Thyroid gland (tissue), 4 donors: ENCODE data around the gene ZBTB4. TPM values are rescaled to one million over a fixed set of nuclear protein-coding genes. Genes with fewer than 3 reads are reported as not detected.
A peak's percentile ranks its signal among the peaks of the same experiment; 100 is the strongest.

ENCODE experiments used
- DNase-seq, 2 donors: peaks; one replicate each; pipeline ENCODE4 v3.0.0-alpha.2; 2019
- H3K27ac ChIP-seq, 3 donors: fragments of 200-600 bp; sonication (generic); 1 replicate in 2 of 3; 2 replicates in 1 of 3; pipeline ENCODE4 v1.5.1; 2016 to 2019; ENCODE audit warnings: mild to moderate bottlenecking in 1 of 3, moderate library complexity in 1 of 3
- H3K27me3 ChIP-seq: fragments of 200-600 bp; sonication (generic); one replicate; pipeline ENCODE4 v1.5.1; 2019
- H3K36me3 ChIP-seq, 2 donors: fragments of 200-600 bp; sonication (generic); one replicate each; pipeline ENCODE4 v1.5.1; 2016 to 2019
- H3K4me1 ChIP-seq, 2 donors: fragments of 200-600 bp; sonication (generic); one replicate each; pipeline ENCODE4 v1.5.1; 2017 to 2019
- H3K4me3 ChIP-seq, 3 donors: fragments of 200-600 bp; sonication (generic); replicated peaks in 1 of 3; 1 replicate in 2 of 3; 2 replicates in 1 of 3; pipeline ENCODE4 v1.5.1; 2016; ENCODE audit warnings: mild to moderate bottlenecking in 1 of 3
- H3K9me3 ChIP-seq: fragments of 200-600 bp; sonication (generic); one replicate; pipeline ENCODE4 v1.5.1; 2017
- CTCF ChIP-seq, 6 experiments: fragments of 200-600 bp in 3 of 6; fragments of 450-650 bp in 3 of 6; sonication (generic) in 3 of 6; IDR thresholded peaks; one replicate each; pipeline ENCODE4 v1.5.1; 2016 to 2019; ENCODE audit warnings: antibody characterized with exemption in 6 of 6, mild to moderate bottlenecking in 2 of 6, inconsistent platforms in 1 of 6, moderate library complexity in 1 of 6
- POLR2A ChIP-seq, 2 donors: fragments of 450-650 bp; IDR thresholded peaks; one replicate each; pipeline ENCODE4 v1.6.1; 2017; ENCODE audit warnings: antibody characterized with exemption in 2 of 2, mild to moderate bottlenecking in 2 of 2, moderate library complexity in 1 of 2
- WGBS, 2 donors: methylation state at CpG; one replicate each; pipeline ENCODE4 v1.1.5; 2017; 5-methylcytosine and 5-hydroxymethylcytosine counted together
- intact Hi-C: fragments of 100-400 bp; cut with DNase I; formaldehyde crosslinking; loops from one replicate; pipeline ENCODE4 v1.15.1; 2023
- total RNA-seq, 4 donors: library from RNA; depleted of rRNA; stranded (reverse); fragments of >200 nt; gene quantifications; one replicate each; pipeline ENCODE4 v1.2.3, GENCODE V29; 2016

Gene ZBTB4
- total RNA-seq, 4 donors from 2014 or later: 58.5 to 85.2 (median 79.9) TPM

- 5% methylated on average over 20 to 43 of the region's 51 CpGs for WGBS, 2 donors
- no peaks in the 10 kb centered on the region for H3K27me3 ChIP-seq
- intact Hi-C loops: loop anchor here (5.0 kb wide), 1 partner anchor 32 kb away; the partner anchor contains the start of gene ZBTB4
- H3K4me1 ChIP-seq: peaks cover 4 to 24% of the 10 kb centered on the region in 2 donors
- H3K4me3 ChIP-seq: peak within 1 kb of the TSS; percentile 9 to 45 (median 30)
- peak; percentile 90 to 92 for DNase-seq
- TF ChIP-seq POLR2A (IDR thresholded peaks at IDR 0.05) (peak in 1 of 2 donors; percentile 56), CTCF (IDR thresholded peaks at IDR 0.05) (peak in 3 of 6 experiments; percentile 8 to 20 (median 20))
- H3K9me3 ChIP-seq: no peaks in the 10 kb centered on the region
- peak within 1 kb of the TSS in 2 of 3 donors; percentile 66 to 87 for H3K27ac ChIP-seq
- H3K36me3 ChIP-seq: no peaks in the 10 kb centered on the region
Observed at GRCh38 chr17:7444682-7445618, 34.5 kb downstream of the ZBTB4 start, which contains the start of gene CHRNB1. CHRNB1 (plus strand) TSS chr17:7445061; CDS start chr17:7445128, 67 bp downstream.

- TF ChIP-seq CTCF (IDR thresholded peaks at IDR 0.05): no peak
- WGBS, 2 donors: 79 to 80% methylated on average over 7 of the region's 7 CpGs
- Histone ChIP-seq H3K27ac (no peak overlapping the region), H3K4me3 (no peak overlapping the region), H3K27me3 (no peaks in the 10 kb centered on the region), H3K36me3 (no peaks in the 10 kb centered on the region), H3K4me1 (peaks cover 11 to 36% of the 10 kb centered on the region in 2 donors), H3K9me3 (no peaks in the 10 kb centered on the region)
- peak in 1 of 2 donors; percentile 17 for DNase-seq
- intact Hi-C loops: loop anchor here (5.0 kb wide), 1 partner anchor 34 kb away; the partner anchor contains the start of gene ZBTB4
Observed at GRCh38 chr17:7443499-7444485, 35.6 kb downstream of the ZBTB4 start.

GRCh38 chr17:7442142-7442541, 37.3 kb downstream of the ZBTB4 start:
- intact Hi-C loops: loop anchor here (5.0 kb wide), 1 partner anchor 35 kb away; the partner anchor contains the start of gene ZBTB4
- H3K9me3 ChIP-seq: no peaks in the 10 kb centered on the region
- H3K4me1 ChIP-seq: peaks cover 22 to 52% of the 10 kb centered on the region in 2 donors
- H3K4me3 ChIP-seq: no peak overlapping the region
- TF ChIP-seq CTCF (IDR thresholded peaks at IDR 0.05) (no peak), POLR2A (IDR thresholded peaks at IDR 0.05) (no peak)
- DNase-seq: no peak
- 97 to 100% methylated on average over 2 of the region's 2 CpGs for WGBS, 2 donors
- H3K27ac ChIP-seq: no peak overlapping the region
- no peaks in the 10 kb centered on the region for H3K36me3 ChIP-seq
- H3K27me3 ChIP-seq: no peaks in the 10 kb centered on the region

- Histone ChIP-seq H3K36me3 (no peaks in the 10 kb centered on the region), H3K9me3 (no peaks in the 10 kb centered on the region), H3K4me1 (peaks cover 29 to 60% of the 10 kb centered on the region in 2 donors), H3K27ac (peak overlapping the region in 2 of 3 donors; percentile 69 to 82), H3K4me3 (no peak overlapping the region), H3K27me3 (no peaks in the 10 kb centered on the region)
- intact Hi-C loops: loop anchor here (5.0 kb wide), 1 partner anchor 36 kb away; the partner anchor contains the start of gene ZBTB4
- WGBS, 2 donors: 80 to 81% methylated on average over 7 of the region's 7 CpGs
- DNase-seq: no peak
- TF ChIP-seq CTCF (IDR thresholded peaks at IDR 0.05): no peak
- no peak for TF ChIP-seq POLR2A (IDR thresholded peaks at IDR 0.05)
Observed at GRCh38 chr17:7441266-7441665, 38.2 kb downstream of the ZBTB4 start.
